Measurements from ENCODE around the gene GARNL3.

GRCh38 chr9:127428348-127428747, 163.8 kb downstream of the GARNL3 start:
- no peak for TF ChIP-seq CTCF (IDR thresholded peaks at IDR 0.05; ENCODE audit: insufficient read depth, low read depth, low read length)
- TF ChIP-seq EZH2 (IDR thresholded peaks at IDR 0.05; ENCODE audit: insufficient read depth, low read length): no peak

All from astrocyte (in vitro differentiated cells and primary cell).